HG03521 (cell line): Measurements from ENCODE around the gene ANTXR1.

Experiments
- ATAC-seq: cut with Tn5 transposase; IDR thresholded peaks from one replicate; pipeline ENCODE4 v1.9.1; 2021; ENCODE audit warnings: mild to moderate bottlenecking, moderate library complexity; ENCODE audit not compliant: unreplicated experiment

Gene ANTXR1

GRCh38 chr2:69298862-69299261 is 285.9 kb downstream of the ANTXR1 start:
- ATAC-seq, result no peak
